ENCODE data around the gene ACSF3. TPM values are rescaled to one million over a fixed set of nuclear protein-coding genes. Genes with fewer than 3 reads are reported as not detected.
A peak's percentile ranks its signal among the peaks of the same experiment; 100 is the strongest.
"Not testable (repeated sequence)": the region's sequence is repeated elsewhere in the genome, so short reads cannot be mapped to it uniquely, and the experiment has no call there.

The ACSF3 gene
- total and polyA plus RNA-seq, 4 experiments from 2014 or later: 30.4 to 71.2 (median 50.0) TPM

- Mint-ChIP-seq H3K4me3 (no peak overlapping the region), H3K4me1 (peaks cover 3 to 13% (median 5%) of the 10 kb centered on the region in 4 donors), H3K9me3 (peaks cover 0 to 7% (median 0%) of the 10 kb centered on the region in 8 donors), H3K27me3 (peaks cover 0 to 1% of the 10 kb centered on the region in 2 donors), H3K36me3 (no peaks in the 10 kb centered on the region), H3K27ac (peak overlapping the region in 1 of 7 donors; percentile 77)
- Histone ChIP-seq H3K4me1 (ENCODE audit: insufficient read depth, low read length) (peaks cover 6% of the 10 kb centered on the region), H3K4me3 (ENCODE audit: low read length in 2 of 2) (no peak overlapping the region), H3K27ac (ENCODE audit: low read depth, low read length) (no peak overlapping the region), H3K27me3 (ENCODE audit: insufficient read depth, low read length) (no peaks in the 10 kb centered on the region), H3K9me3 (ENCODE audit: control insufficient read depth in 1 of 2, low read length in 2 of 2) (no peaks in the 10 kb centered on the region), H3K36me3 (ENCODE audit: insufficient read depth, low read length) (no peaks in the 10 kb centered on the region)
- no peak for DNase-seq
- ChIA-PET CTCF (ENCODE audit: partially characterized antibody) (no interaction called here), POLR2A (ENCODE audit: partially characterized antibody) (no interaction called here)
- intact Hi-C loops (cut with micrococcal nuclease): no loop called here
Measured at GRCh38 chr16:89183463-89183862, 89.8 kb downstream of the ACSF3 start.

DNA sequence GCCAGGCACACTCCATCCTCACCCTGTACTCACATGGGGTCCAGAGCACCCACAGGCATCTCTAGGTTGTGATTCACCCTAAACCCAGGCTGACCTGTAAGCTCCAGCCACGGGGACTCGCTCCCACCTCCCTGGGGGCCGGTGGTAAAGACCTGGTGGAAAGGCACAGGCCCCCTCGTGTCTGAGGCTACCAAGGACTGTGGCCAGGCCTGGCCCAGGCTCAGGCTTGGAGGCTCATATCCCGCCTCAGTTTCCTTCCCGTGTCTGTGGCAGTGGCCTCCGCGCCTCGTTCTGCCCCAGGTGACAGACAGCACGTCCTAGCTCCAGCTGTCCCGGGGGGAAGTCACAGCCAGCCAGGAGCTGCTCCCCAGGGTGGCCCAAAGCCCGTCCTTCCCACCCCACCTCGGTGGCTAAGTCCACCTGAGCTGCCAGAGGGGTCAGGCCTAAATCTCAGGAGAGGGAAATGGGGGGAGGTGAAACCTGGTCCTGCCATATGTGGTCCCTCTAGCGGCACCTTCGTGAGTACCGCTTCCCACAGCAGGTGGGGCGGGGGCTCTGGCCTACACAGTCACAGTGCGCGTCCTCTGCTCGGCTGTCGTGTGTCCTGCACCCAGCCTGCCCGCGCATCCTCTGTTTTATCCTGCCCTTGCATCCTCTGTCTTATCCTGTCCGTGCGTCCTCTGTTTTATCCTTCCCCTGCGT is 90.5 kb downstream of the ACSF3 start:
- ChIA-PET CTCF (ENCODE audit: partially characterized antibody) (no interaction called here), POLR2A (ENCODE audit: partially characterized antibody) (no interaction called here)
- H3K4me3 Mint-ChIP-seq: peak overlapping the region in 2 of 8 donors; percentile 18 to 52
- H3K27me3 Mint-ChIP-seq: peaks cover 0 to 1% of the 10 kb centered on the region in 2 donors
- H3K4me1 Mint-ChIP-seq: peaks cover 3 to 13% (median 8%) of the 10 kb centered on the region in 4 donors
- Histone ChIP-seq H3K9me3 (ENCODE audit: control insufficient read depth in 1 of 2, low read length in 2 of 2) (no peaks in the 10 kb centered on the region), H3K4me3 (ENCODE audit: low read length in 2 of 2) (no peak overlapping the region), H3K4me1 (ENCODE audit: insufficient read depth, low read length) (peaks cover 6% of the 10 kb centered on the region), H3K27me3 (ENCODE audit: insufficient read depth, low read length) (no peaks in the 10 kb centered on the region), H3K27ac (ENCODE audit: low read depth, low read length) (no peak overlapping the region), H3K36me3 (ENCODE audit: insufficient read depth, low read length) (no peaks in the 10 kb centered on the region)
- peak in 1 of 5 donors; percentile 34 for DNase-seq
- peak overlapping the region in 4 of 7 donors; percentile 10 to 90 (median 83) for H3K27ac Mint-ChIP-seq
- H3K9me3 Mint-ChIP-seq: peaks cover 0 to 10% (median 0%) of the 10 kb centered on the region in 8 donors
- H3K36me3 Mint-ChIP-seq: no peaks in the 10 kb centered on the region
- intact Hi-C loops (cut with micrococcal nuclease): no loop called here

DNA sequence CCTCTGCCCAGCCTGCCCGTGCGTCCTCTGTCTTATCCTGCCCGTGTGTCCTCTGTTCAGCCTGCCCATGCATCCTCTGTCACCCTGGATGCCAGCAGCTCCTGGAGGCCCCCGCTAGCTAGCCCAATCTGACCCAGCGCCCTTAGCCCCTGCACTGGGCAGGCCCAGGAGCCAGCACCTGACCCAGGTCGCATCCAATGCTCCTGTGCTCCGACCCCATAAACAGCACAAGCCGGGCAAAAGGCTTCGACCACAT is 91.0 kb downstream of the ACSF3 start:
- H3K27ac ChIP-seq (ENCODE audit: low read depth, low read length): no peak overlapping the region
- CTCF ChIA-PET (ENCODE audit: partially characterized antibody): no interaction called here
- Mint-ChIP-seq H3K4me1 (peaks cover 3 to 17% (median 8%) of the 10 kb centered on the region in 4 donors), H3K36me3 (no peaks in the 10 kb centered on the region), H3K4me3 (peak overlapping the region in 2 of 8 donors; percentile 18 to 52), H3K9me3 (peaks cover 0 to 10% (median 0%) of the 10 kb centered on the region in 8 donors), H3K27me3 (peaks cover 0 to 1% of the 10 kb centered on the region in 2 donors), H3K27ac (peak overlapping the region in 4 of 7 donors; percentile 10 to 90 (median 83))
- intact Hi-C loops (cut with micrococcal nuclease): no loop called here
- H3K27me3 ChIP-seq (ENCODE audit: insufficient read depth, low read length): no peaks in the 10 kb centered on the region
- H3K4me1 ChIP-seq (ENCODE audit: insufficient read depth, low read length): peaks cover 6% of the 10 kb centered on the region
- H3K9me3 ChIP-seq (ENCODE audit: control insufficient read depth in 1 of 2, low read length in 2 of 2): no peaks in the 10 kb centered on the region
- POLR2A ChIA-PET (ENCODE audit: partially characterized antibody): no interaction called here
- no peaks in the 10 kb centered on the region for H3K36me3 ChIP-seq (ENCODE audit: insufficient read depth, low read length)
- DNase-seq: peak in 1 of 5 donors; percentile 28
- no peak overlapping the region for H3K4me3 ChIP-seq (ENCODE audit: low read length in 2 of 2)

DNA sequence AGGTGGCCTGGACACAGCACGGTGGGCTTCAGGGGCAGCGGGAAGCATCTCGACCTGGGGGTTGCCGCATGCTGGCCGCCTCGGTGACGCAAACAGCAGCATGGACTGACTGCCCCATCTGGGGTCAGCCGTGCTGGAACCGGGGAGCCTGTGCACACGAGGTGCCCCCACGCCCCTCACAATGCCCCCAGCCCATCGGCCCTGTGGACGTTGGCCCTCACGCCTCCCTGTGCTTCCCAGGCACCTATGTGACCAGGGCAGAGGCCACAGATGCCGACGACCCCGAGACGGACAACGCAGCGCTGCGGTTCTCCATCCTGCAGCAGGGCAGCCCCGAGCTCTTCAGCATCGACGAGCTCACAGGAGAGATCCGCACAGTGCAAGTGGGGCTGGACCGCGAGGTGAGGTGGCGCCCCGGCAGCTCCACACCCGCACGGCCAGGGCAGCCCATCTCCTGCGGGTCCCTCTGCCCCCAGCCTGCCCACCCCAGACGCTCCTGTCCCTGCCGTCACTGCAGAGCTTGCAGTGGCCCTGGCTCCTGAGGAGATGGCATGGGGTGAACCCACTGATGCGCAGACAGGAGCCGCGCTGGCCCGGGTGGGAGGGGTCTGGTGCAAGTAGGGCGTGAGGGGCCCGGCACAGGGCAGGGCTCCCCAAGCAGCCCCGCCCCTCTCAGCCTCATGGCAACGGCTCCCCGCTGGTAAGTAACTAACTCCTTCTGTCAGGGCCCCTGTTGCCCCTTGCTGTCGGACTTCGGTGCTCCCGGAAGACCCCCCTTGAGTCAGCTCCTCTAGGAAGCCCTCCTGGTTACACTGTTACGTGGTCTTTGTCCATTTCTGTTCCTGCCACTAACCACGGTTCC is 91.5 kb downstream of the ACSF3 start:
- no peak overlapping the region for H3K27ac ChIP-seq (ENCODE audit: low read depth, low read length)
- Mint-ChIP-seq H3K27me3 (peaks cover 0 to 1% of the 10 kb centered on the region in 2 donors), H3K36me3 (no peaks in the 10 kb centered on the region), H3K27ac (peak overlapping the region in 4 of 7 donors; percentile 6 to 90 (median 67)), H3K4me3 (peak overlapping the region in 1 of 8 donors; percentile 28), H3K4me1 (peaks cover 3 to 19% (median 8%) of the 10 kb centered on the region in 4 donors), H3K9me3 (peaks cover 0 to 10% (median 0%) of the 10 kb centered on the region in 8 donors)
- peaks cover 6% of the 10 kb centered on the region for H3K4me1 ChIP-seq (ENCODE audit: insufficient read depth, low read length)
- intact Hi-C loops (cut with micrococcal nuclease): no loop called here
- H3K4me3 ChIP-seq (ENCODE audit: low read length in 2 of 2): no peak overlapping the region
- no peaks in the 10 kb centered on the region for H3K27me3 ChIP-seq (ENCODE audit: insufficient read depth, low read length)
- CTCF ChIA-PET (ENCODE audit: partially characterized antibody): no interaction called here
- no peaks in the 10 kb centered on the region for H3K9me3 ChIP-seq (ENCODE audit: control insufficient read depth in 1 of 2, low read length in 2 of 2)
- H3K36me3 ChIP-seq (ENCODE audit: insufficient read depth, low read length): no peaks in the 10 kb centered on the region
- POLR2A ChIA-PET (ENCODE audit: partially characterized antibody): interaction anchor here (0.7 kb wide), 1 partner anchor 688 kb away, joined by 3 read pairs; the partner anchor contains the start of gene TCF25
- peak; percentile 34 to 74 (median 61) for DNase-seq

DNA sequence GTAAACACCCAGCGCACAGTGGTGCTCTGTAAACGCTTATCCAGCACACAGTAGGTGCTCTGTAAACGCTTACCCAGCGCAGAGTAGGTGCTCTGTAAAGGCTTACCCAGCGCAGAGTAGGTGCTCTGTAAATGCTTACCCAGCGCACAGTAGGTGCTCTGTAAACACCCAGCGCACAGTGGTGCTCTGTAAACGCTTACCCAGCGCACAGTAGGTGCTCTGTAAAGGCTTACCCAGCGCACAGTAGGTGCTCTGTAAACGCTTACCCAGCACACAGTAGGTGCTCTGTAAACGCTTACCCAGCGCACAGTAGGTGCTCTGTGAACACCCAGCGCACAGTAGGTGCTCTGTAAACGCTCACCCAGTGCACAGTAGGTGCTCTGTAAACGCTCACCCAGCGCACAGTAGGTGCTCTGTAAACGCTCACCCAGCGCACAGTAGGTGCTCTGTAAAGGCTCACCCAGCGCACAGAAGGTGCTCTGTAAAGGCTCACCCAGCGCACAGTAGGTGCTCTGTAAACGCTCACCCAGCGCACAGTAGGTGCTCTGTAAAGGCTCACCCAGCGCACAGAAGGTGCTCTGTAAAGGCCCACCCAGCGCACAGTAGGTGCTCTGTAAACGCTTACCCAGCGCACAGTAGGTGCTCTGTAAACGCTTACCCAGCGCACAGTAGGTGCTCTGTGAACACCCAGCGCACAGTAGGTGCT is 92.4 kb downstream of the ACSF3 start:
- H3K9me3 ChIP-seq (ENCODE audit: control insufficient read depth in 1 of 2, low read length in 2 of 2); H3K27me3 ChIP-seq (ENCODE audit: insufficient read depth, low read length); H3K36me3 Mint-ChIP-seq; H3K4me3 Mint-ChIP-seq; CTCF ChIA-PET (ENCODE audit: partially characterized antibody); H3K27ac ChIP-seq (ENCODE audit: low read depth, low read length); H3K4me3 ChIP-seq (ENCODE audit: low read length in 2 of 2); H3K9me3 Mint-ChIP-seq; POLR2A ChIA-PET (ENCODE audit: partially characterized antibody); DNase-seq; intact Hi-C loops (cut with micrococcal nuclease); H3K4me1 ChIP-seq (ENCODE audit: insufficient read depth, low read length); H3K27me3 Mint-ChIP-seq; H3K36me3 ChIP-seq (ENCODE audit: insufficient read depth, low read length): not testable (repeated sequence)
- peak overlapping the region in 4 of 7 donors; percentile 6 to 97 (median 55) for H3K27ac Mint-ChIP-seq
- H3K4me1 Mint-ChIP-seq: peaks cover 3 to 21% (median 10%) of the 10 kb centered on the region in 4 donors

DNA sequence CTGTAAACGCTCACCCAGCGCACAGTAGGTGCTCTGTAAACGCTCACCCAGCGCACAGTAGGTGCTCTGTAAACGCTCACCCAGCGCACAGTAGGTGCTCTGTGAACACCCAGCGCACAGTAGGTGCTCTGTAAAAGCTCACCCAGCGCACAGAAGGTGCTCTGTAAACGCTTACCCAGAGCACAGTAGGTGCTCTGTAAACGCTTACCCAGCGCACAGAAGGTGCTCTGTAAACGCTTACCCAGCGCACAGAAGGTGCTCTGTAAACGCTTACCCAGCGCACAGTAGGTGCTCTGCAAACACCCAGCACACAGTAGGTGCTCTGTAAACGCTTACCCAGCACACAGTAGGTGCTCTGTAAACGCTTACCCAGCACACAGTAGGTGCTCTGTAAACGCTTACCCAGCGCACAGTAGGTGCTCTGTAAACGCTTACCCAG is 93.0 kb downstream of the ACSF3 start:
- H3K36me3 ChIP-seq (ENCODE audit: insufficient read depth, low read length); H3K9me3 Mint-ChIP-seq; H3K4me1 ChIP-seq (ENCODE audit: insufficient read depth, low read length); H3K4me3 ChIP-seq (ENCODE audit: low read length in 2 of 2); H3K27ac ChIP-seq (ENCODE audit: low read depth, low read length); POLR2A ChIA-PET (ENCODE audit: partially characterized antibody); H3K4me3 Mint-ChIP-seq; H3K27me3 ChIP-seq (ENCODE audit: insufficient read depth, low read length); H3K27me3 Mint-ChIP-seq; intact Hi-C loops (cut with micrococcal nuclease); H3K9me3 ChIP-seq (ENCODE audit: control insufficient read depth in 1 of 2, low read length in 2 of 2); CTCF ChIA-PET (ENCODE audit: partially characterized antibody); H3K36me3 Mint-ChIP-seq: not testable (repeated sequence)
- peak overlapping the region in 1 of 7 donors; percentile 97 for H3K27ac Mint-ChIP-seq
- peaks cover 3 to 23% (median 8%) of the 10 kb centered on the region in 4 donors for H3K4me1 Mint-ChIP-seq
- DNase-seq: peak in 1 of 5 donors; percentile 31

Data from CD4-positive, alpha-beta memory T cell (primary cell).